ENCODE results near the gene SPCS3. TPM values are rescaled to one million over a fixed set of nuclear protein-coding genes. Genes with fewer than 3 reads are reported as not detected.

Gene SPCS3
- 100 to 1,000 TPM; 129 to 149 (median 136) TPM for total RNA-seq

GRCh38 chr4:176319704-176320339 is at the start of gene SPCS3:
TSS of gene SPCS3 (plus strand) at chr4:176319966. CDS start at chr4:176320077, 111 bp downstream.
- Histone ChIP-seq H3K9me3 (no peaks in the 10 kb centered on the region), H3K4me3 (replicated peaks in 1 of 3) (peak within 1 kb of the TSS; percentile 63 to 78 (median 64)), H3K36me3 (no peaks in the 10 kb centered on the region), H3K27ac (peak within 1 kb of the TSS; percentile 89 to 93 (median 92)), H3K4me1 (peaks cover 15 to 18% of the 10 kb centered on the region in 2 donors), H3K27me3 (no peaks in the 10 kb centered on the region)
- 0 to 1% methylated on average over 19 to 32 of the region's 94 CpGs for WGBS, 2 donors
- TF ChIP-seq POLR2A (IDR thresholded peaks at IDR 0.05) (peak; percentile 72 to 93), CTCF (IDR thresholded peaks at IDR 0.05) (no peak)
- intact Hi-C loops (cut with DNase I) = loop anchor here (10.0 kb wide), 1 partner anchor 115 kb away; no protein-coding TSS in a partner anchor
- peak; percentile 96 to 97 for DNase-seq

GRCh38 chr4:176270669-176271068 is 49.1 kb upstream of the SPCS3 start:
- Histone ChIP-seq H3K27me3 (no peaks in the 10 kb centered on the region), H3K36me3 (no peaks in the 10 kb centered on the region), H3K4me1 (peaks cover 3 to 8% of the 10 kb centered on the region in 2 donors), H3K9me3 (no peaks in the 10 kb centered on the region), H3K27ac (no peak overlapping the region), H3K4me3 (replicated peaks in 1 of 3) (no peak overlapping the region)
- intact Hi-C loops (cut with DNase I) = loop anchor here (10.0 kb wide), 1 partner anchor 236 kb away; no protein-coding TSS in a partner anchor
- no peak for TF ChIP-seq CTCF (IDR thresholded peaks at IDR 0.05)
- no peak for DNase-seq
- WGBS, 2 donors = 77 to 80% methylated on average over 5 of the region's 5 CpGs

- intact Hi-C loops (cut with DNase I) = loop anchor here (10.0 kb wide), 1 partner anchor 237 kb away; no protein-coding TSS in a partner anchor
- 33 to 46% methylated on average over 3 of the region's 3 CpGs for whole genome bisulfite sequencing, 2 donors
- TF ChIP-seq POLR2A (IDR thresholded peaks at IDR 0.05) = no peak
- Histone ChIP-seq H3K27me3 (no peaks in the 10 kb centered on the region), H3K4me1 (peaks cover 3 to 8% of the 10 kb centered on the region in 2 donors), H3K9me3 (no peaks in the 10 kb centered on the region), H3K36me3 (no peaks in the 10 kb centered on the region), H3K4me3 (replicated peaks in 1 of 3) (no peak overlapping the region), H3K27ac (no peak overlapping the region)
- no peak for DNase-seq
These were observed 48.0 kb upstream of the SPCS3 start for GRCh38 chr4:176271749-176272148.

- TF ChIP-seq CTCF (IDR thresholded peaks at IDR 0.05) = no peak
- TF ChIP-seq POLR2A (IDR thresholded peaks at IDR 0.05) = no peak
- Histone ChIP-seq H3K9me3 (no peaks in the 10 kb centered on the region), H3K27me3 (no peaks in the 10 kb centered on the region), H3K36me3 (no peaks in the 10 kb centered on the region), H3K4me3 (replicated peaks in 1 of 3) (no peak overlapping the region), H3K4me1 (peaks cover 3 to 8% of the 10 kb centered on the region in 2 donors), H3K27ac (no peak overlapping the region)
- intact Hi-C loops (cut with DNase I) = loop anchor here (10.0 kb wide), 1 partner anchor 238 kb away; no protein-coding TSS in a partner anchor
- no peak for DNase-seq
- 80 to 84% methylated on average over 3 of the region's 3 CpGs for WGBS, 2 donors
These were observed 47.0 kb upstream of the SPCS3 start for GRCh38 chr4:176272799-176273198.

GRCh38 chr4:176273736-176274135 is 46.0 kb upstream of the SPCS3 start:
- DNase-seq = no peak
- peaks cover 3 to 8% of the 10 kb centered on the region in 2 donors for H3K4me1 ChIP-seq
- H3K36me3 ChIP-seq = no peaks in the 10 kb centered on the region
- no peaks in the 10 kb centered on the region for H3K27me3 ChIP-seq
- H3K27ac ChIP-seq = no peak overlapping the region
- no peak for TF ChIP-seq CTCF (IDR thresholded peaks at IDR 0.05)
- no peak for TF ChIP-seq POLR2A (IDR thresholded peaks at IDR 0.05)
- no peaks in the 10 kb centered on the region for H3K9me3 ChIP-seq
- 76 to 88% methylated on average over 4 of the region's 4 CpGs for WGBS, 2 donors
- H3K4me3 ChIP-seq (replicated peaks in 1 of 3) = no peak overlapping the region
- intact Hi-C loops (cut with DNase I) = loop anchor here (10.0 kb wide), 1 partner anchor 239 kb away; no protein-coding TSS in a partner anchor

All from thyroid gland (tissue), 4 donors.